ENCODE measurements around the gene DCAF5. TPM values are rescaled to one million over a fixed set of nuclear protein-coding genes. Genes with fewer than 3 reads are reported as not detected.
A peak's percentile ranks its signal among the peaks of the same experiment; 100 is the strongest.

The DCAF5 gene
- total and polyA plus RNA-seq, 2 of the 8 experiments (the other 6 are each of a cell fraction or from before 2014, with no cell fraction given): 24.3 to 31.0 TPM

DNA sequence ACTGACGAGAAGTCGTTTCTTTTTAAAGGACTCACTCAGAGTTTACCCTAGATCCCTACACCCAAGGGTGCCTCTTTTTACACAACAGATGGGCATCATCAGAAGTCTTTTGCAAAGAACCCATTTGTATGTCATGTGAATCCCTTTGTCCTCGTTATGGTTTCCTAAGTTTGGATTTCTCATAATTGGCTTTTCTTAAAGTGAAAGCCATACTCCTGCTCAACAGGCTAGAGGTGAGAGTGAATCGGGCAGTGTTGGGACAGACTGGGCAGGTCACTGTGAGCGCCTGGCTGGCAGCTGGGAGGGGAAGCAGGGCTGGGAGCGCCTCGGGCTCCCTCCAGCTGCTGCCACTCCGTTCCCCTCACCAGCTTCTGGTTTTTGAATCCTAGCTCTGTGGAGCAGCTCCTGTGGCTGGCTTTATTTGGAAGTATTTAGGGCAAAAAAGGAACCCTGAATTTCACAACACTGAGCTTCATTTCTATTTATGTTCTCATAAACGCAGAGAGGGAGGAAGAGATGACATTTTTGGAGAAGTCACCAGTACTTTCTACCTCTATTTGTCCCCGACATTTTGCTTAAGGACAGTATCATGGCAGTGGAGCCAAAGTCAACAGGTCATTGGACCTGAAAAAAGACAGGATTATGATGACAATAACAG lies 110.0 kb downstream of the DCAF5 start:
- no peaks in the 10 kb centered on the region for H3K36me3 ChIP-seq (ENCODE audit: control insufficient read depth in 2 of 4, insufficient read depth in 4 of 4, low read length in 3 of 4)
- no peak overlapping the region for H2BK120ac ChIP-seq (replicated peaks; ENCODE audit: low read depth, low read length)
- 87% methylated on average over 10 of the region's 10 CpGs; no CpG with 5 or more reads in 1 of the 2 experiments for WGBS, 2 experiments (ENCODE audit: extremely low coverage in 1 of 2, insufficient coverage in 1 of 2, insufficient read length in 1 of 2, insufficient replicate concordance in 2 of 2, low coverage in 1 of 2, low lambda C conversion rate in 2 of 2, missing lambda C conversion rate in 1 of 2)
- peaks cover 13 to 34% (median 18%) of the 10 kb centered on the region in 4 experiments for H3K4me1 ChIP-seq (replicated peaks in 1 of 4; ENCODE audit: control insufficient read depth in 3 of 4, insufficient read depth in 4 of 4, low read length in 3 of 4)
- ChIA-PET POLR2A (ENCODE audit: partially characterized antibody) (interaction anchor here (0.8 to 1.3 kb wide), 2 partner anchors 64 to 66 kb away, joined by 3 to 5 read pairs; partner anchors contain the start of gene ACTN1), CTCF (ENCODE audit: partially characterized antibody) (interaction anchor here (0.6 to 4.9 kb wide), 8 partner anchors 10 to 131 kb away, joined by 3 to 17 read pairs (median 4); no protein-coding TSS in a partner anchor)
- no peak overlapping the region for H2BK20ac ChIP-seq (ENCODE audit: low read length)
- H3K4me2 ChIP-seq (ENCODE audit: insufficient read depth in 1 of 2, low read depth in 2 of 2, low read length in 2 of 2): no peak overlapping the region
- H3K9me3 ChIP-seq (ENCODE audit: insufficient read depth in 2 of 2, low read depth in 1 of 2, low read length in 1 of 2): no peaks in the 10 kb centered on the region
- H3K18ac ChIP-seq (ENCODE audit: extremely low read depth, low read length): no peak overlapping the region
- H3K23ac ChIP-seq (ENCODE audit: insufficient read length): no peak overlapping the region
- no peak overlapping the region for H4K8ac ChIP-seq (ENCODE audit: extremely low read depth, insufficient read depth, low read length)
- H3K79me1 ChIP-seq (ENCODE audit: low read depth, low read length): no peaks in the 10 kb centered on the region
- no peak overlapping the region for H3K56ac ChIP-seq (replicated peaks; ENCODE audit: insufficient read length, low read depth, low read length)
- no peak overlapping the region for H2AFZ ChIP-seq (ENCODE audit: low read length)
- no peak overlapping the region for H4K91ac ChIP-seq (replicated peaks; ENCODE audit: insufficient read length, low read length)
- H3K14ac ChIP-seq (ENCODE audit: insufficient read length): no peak overlapping the region
- FAIRE-seq (no peak), DNase-seq (ENCODE audit: low read depth in 1 of 2, low spot score in 2 of 2) (no peak)
- no peak overlapping the region for H3K4ac ChIP-seq (replicated peaks; ENCODE audit: insufficient read length, low read depth, low read length)
- H3K79me2 ChIP-seq (ENCODE audit: control insufficient read depth in 1 of 2, insufficient read depth in 2 of 2, low read length in 2 of 2): no peaks in the 10 kb centered on the region
- H2AK5ac ChIP-seq (ENCODE audit: low read depth, low read length): no peak overlapping the region
- H3K27ac ChIP-seq (ENCODE audit: low read depth, low read length): no peak overlapping the region
- no peaks in the 10 kb centered on the region for H4K20me1 ChIP-seq (replicated peaks in 1 of 2; ENCODE audit: control insufficient read depth in 1 of 2, insufficient read depth in 2 of 2, low read length in 2 of 2)
- no peak overlapping the region for H2BK15ac ChIP-seq (ENCODE audit: low read length)
- no peak overlapping the region for H2BK5ac ChIP-seq (ENCODE audit: low read depth, low read length)
- no peak overlapping the region for H3K9ac ChIP-seq (replicated peaks in 1 of 4; ENCODE audit: extremely low read depth in 1 of 4, low read depth in 3 of 4, low read length in 3 of 4)
- no peak overlapping the region for H3K4me3 ChIP-seq (ENCODE audit: extremely low read depth in 1 of 4, insufficient read depth in 2 of 4, low read depth in 3 of 4, low read length in 4 of 4)
- no peak overlapping the region for H4K5ac ChIP-seq (ENCODE audit: insufficient read length, low read depth, low read length)
- H2BK12ac ChIP-seq (ENCODE audit: low read depth, low read length): peak overlapping the region; percentile 40; the same call in 1 of the 2 replicates
- H3K27me3 ChIP-seq (replicated peaks in 1 of 4; ENCODE audit: control insufficient read depth in 3 of 4, extremely low read depth in 1 of 4, insufficient read depth in 3 of 4, low read length in 3 of 4): no peaks in the 10 kb centered on the region; a peak in 1 of 7 replicates
- no peaks in the 10 kb centered on the region for H3K23me2 ChIP-seq (ENCODE audit: low read depth, low read length)
